ENCODE results near the gene RAD21L1. TPM values are rescaled to one million over a fixed set of nuclear protein-coding genes. Genes with fewer than 3 reads are reported as not detected.

The RAD21L1 gene
- total and polyA plus RNA-seq, 2 of the 8 experiments (the other 6 are each of a cell fraction or from before 2014, with no cell fraction given), result 0.06 to 0.26 TPM

GRCh38 chr20:1209447-1210387 lies 16.1 kb upstream of the RAD21L1 start:
- H3K23ac ChIP-seq (ENCODE audit: insufficient read length), result no peak overlapping the region
- no peak overlapping the region for H2AFZ ChIP-seq (ENCODE audit: low read length)
- no peak overlapping the region for H2AK5ac ChIP-seq (ENCODE audit: low read depth, low read length)
- no peak overlapping the region for H2BK5ac ChIP-seq (ENCODE audit: low read depth, low read length)
- ChIA-PET CTCF (ENCODE audit: partially characterized antibody) (interaction anchor here (0.6 to 11.9 kb wide), 12 partner anchors 9 to 257 kb away, joined by 3 to 101 read pairs (median 4); partner anchors contain the start of genes NSFL1C and TMEM74B), POLR2A (ENCODE audit: partially characterized antibody) (interaction anchor here (2.2 kb wide), 1 partner anchor 31 kb away, joined by 5 read pairs; no protein-coding TSS in a partner anchor)
- no peak overlapping the region for H3K18ac ChIP-seq (ENCODE audit: extremely low read depth, low read length)
- H4K91ac ChIP-seq (replicated peaks; ENCODE audit: insufficient read length, low read length), result no peak overlapping the region
- 75% methylated on average over 5 of the region's 5 CpGs; no CpG with 5 or more reads in 1 of the 2 experiments for WGBS, 2 experiments (ENCODE audit: extremely low coverage in 1 of 2, insufficient coverage in 1 of 2, insufficient read length in 1 of 2, insufficient replicate concordance in 2 of 2, low coverage in 1 of 2, low lambda C conversion rate in 2 of 2, missing lambda C conversion rate in 1 of 2)
- H4K8ac ChIP-seq (ENCODE audit: extremely low read depth, insufficient read depth, low read length), result no peak overlapping the region
- H3K27ac ChIP-seq (ENCODE audit: low read depth, low read length), result no peak overlapping the region
- H3K56ac ChIP-seq (replicated peaks; ENCODE audit: insufficient read length, low read depth, low read length), result no peak overlapping the region
- no peak overlapping the region for H3K14ac ChIP-seq (ENCODE audit: insufficient read length)
- H3K9ac ChIP-seq (replicated peaks in 1 of 4; ENCODE audit: extremely low read depth in 1 of 4, low read depth in 3 of 4, low read length in 3 of 4), result no peak overlapping the region
- H3K36me3 ChIP-seq (ENCODE audit: control insufficient read depth in 2 of 4, insufficient read depth in 4 of 4, low read length in 3 of 4), result no peaks in the 10 kb centered on the region
- no peak overlapping the region for H2BK120ac ChIP-seq (replicated peaks; ENCODE audit: low read depth, low read length)
- peaks cover 0 to 10% (median 0%) of the 10 kb centered on the region in 4 experiments; a peak in 2 of 7 replicates for H3K4me1 ChIP-seq (replicated peaks in 1 of 4; ENCODE audit: control insufficient read depth in 3 of 4, insufficient read depth in 4 of 4, low read length in 3 of 4)
- DNase-seq (ENCODE audit: low read depth in 1 of 2, low spot score in 2 of 2) (peak in 1 of 2 experiments; percentile 31), FAIRE-seq (no peak)
- H3K79me1 ChIP-seq (ENCODE audit: low read depth, low read length), result no peaks in the 10 kb centered on the region
- no peaks in the 10 kb centered on the region for H4K20me1 ChIP-seq (replicated peaks in 1 of 2; ENCODE audit: control insufficient read depth in 1 of 2, insufficient read depth in 2 of 2, low read length in 2 of 2)
- H2BK12ac ChIP-seq (ENCODE audit: low read depth, low read length), result no peak overlapping the region
- H3K27me3 ChIP-seq (replicated peaks in 1 of 4; ENCODE audit: control insufficient read depth in 3 of 4, extremely low read depth in 1 of 4, insufficient read depth in 3 of 4, low read length in 3 of 4), result peaks cover 0 to 3% (median 0%) of the 10 kb centered on the region in 4 experiments; a peak in 1 of 7 replicates
- H3K4me2 ChIP-seq (ENCODE audit: insufficient read depth in 1 of 2, low read depth in 2 of 2, low read length in 2 of 2), result no peak overlapping the region
- H4K5ac ChIP-seq (ENCODE audit: insufficient read length, low read depth, low read length), result no peak overlapping the region
- no peaks in the 10 kb centered on the region for H3K79me2 ChIP-seq (ENCODE audit: control insufficient read depth in 1 of 2, insufficient read depth in 2 of 2, low read length in 2 of 2)
- no peak overlapping the region for H3K4me3 ChIP-seq (ENCODE audit: extremely low read depth in 1 of 4, insufficient read depth in 2 of 4, low read depth in 3 of 4, low read length in 4 of 4)
- no peak overlapping the region for H2BK15ac ChIP-seq (ENCODE audit: low read length)
- TF ChIP-seq RAD21 (IDR thresholded peaks at IDR 0.05 in 1 of 2, conservative IDR thresholded peaks at IDR 0.05 in 1 of 2; ENCODE audit: low read depth in 2 of 2, low read length in 2 of 2) (peak; percentile 41 to 51), POU5F1 (IDR thresholded peaks at IDR 0.05; ENCODE audit: low read depth, low read length) (no peak), TBP (IDR thresholded peaks at IDR 0.05; ENCODE audit: low read depth, low read length) (no peak), EGR1 (IDR thresholded peaks at IDR 0.05; ENCODE audit: borderline replicate concordance, low read depth, low read length) (no peak), CTBP2 (IDR thresholded peaks at IDR 0.05; ENCODE audit: borderline replicate concordance, insufficient read depth, insufficient read length, low read length) (no peak), CTCF (IDR thresholded peaks at IDR 0.05; ENCODE audit: control extremely low read depth in 1 of 3, insufficient read depth in 1 of 3, low read depth in 1 of 3, low read length in 3 of 3) (peak in 2 of 3 experiments; percentile 32 to 41; a peak in 2 of 4 replicates), NRF1 (IDR thresholded peaks at IDR 0.05; ENCODE audit: low read depth, low read length) (no peak)
- H3K4ac ChIP-seq (replicated peaks; ENCODE audit: insufficient read length, low read depth, low read length), result no peak overlapping the region
- H3K9me3 ChIP-seq (ENCODE audit: insufficient read depth in 2 of 2, low read depth in 1 of 2, low read length in 1 of 2), result no peaks in the 10 kb centered on the region
- H3K23me2 ChIP-seq (ENCODE audit: low read depth, low read length), result no peaks in the 10 kb centered on the region
- no peak overlapping the region for H2BK20ac ChIP-seq (ENCODE audit: low read length)

All from H1 (cell line).